GM19351 (cell line): ENCODE measurements around the gene AEBP1.

ENCODE experiments used
- ATAC-seq: cut with Tn5 transposase; IDR thresholded peaks from one replicate; pipeline ENCODE4 v1.9.1; 2021; ENCODE audit warnings: mild to moderate bottlenecking, moderate library complexity; ENCODE audit not compliant: unreplicated experiment

AEBP1 gene

GRCh38 chr7:44103923-44104859 is at the start of gene AEBP1:
TSS of gene AEBP1 (plus strand) at chr7:44104345. CDS start at chr7:44104666, 321 bp downstream.
- ATAC-seq, result no peak

DNA sequence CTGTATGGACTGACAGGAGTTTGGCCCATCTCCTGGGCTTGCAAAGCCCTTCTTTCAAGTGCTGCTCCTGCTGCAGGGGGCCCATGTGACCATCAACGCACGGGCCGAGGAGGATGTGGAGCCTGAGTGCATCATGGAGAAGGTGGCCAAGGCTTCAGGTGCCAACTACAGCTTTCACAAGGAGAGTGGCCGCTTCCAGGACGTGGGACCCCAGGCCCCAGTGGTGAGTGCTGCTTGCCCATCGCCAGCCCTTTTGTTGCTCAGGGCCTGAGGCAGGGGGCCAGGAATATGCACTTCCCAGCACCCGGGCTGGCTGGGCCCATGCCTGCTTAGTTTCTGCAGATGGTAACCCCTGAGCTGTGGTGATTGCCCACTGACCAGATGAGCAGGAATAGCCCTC is 47.5 kb upstream of the AEBP1 start:
- no peak for ATAC-seq

DNA sequence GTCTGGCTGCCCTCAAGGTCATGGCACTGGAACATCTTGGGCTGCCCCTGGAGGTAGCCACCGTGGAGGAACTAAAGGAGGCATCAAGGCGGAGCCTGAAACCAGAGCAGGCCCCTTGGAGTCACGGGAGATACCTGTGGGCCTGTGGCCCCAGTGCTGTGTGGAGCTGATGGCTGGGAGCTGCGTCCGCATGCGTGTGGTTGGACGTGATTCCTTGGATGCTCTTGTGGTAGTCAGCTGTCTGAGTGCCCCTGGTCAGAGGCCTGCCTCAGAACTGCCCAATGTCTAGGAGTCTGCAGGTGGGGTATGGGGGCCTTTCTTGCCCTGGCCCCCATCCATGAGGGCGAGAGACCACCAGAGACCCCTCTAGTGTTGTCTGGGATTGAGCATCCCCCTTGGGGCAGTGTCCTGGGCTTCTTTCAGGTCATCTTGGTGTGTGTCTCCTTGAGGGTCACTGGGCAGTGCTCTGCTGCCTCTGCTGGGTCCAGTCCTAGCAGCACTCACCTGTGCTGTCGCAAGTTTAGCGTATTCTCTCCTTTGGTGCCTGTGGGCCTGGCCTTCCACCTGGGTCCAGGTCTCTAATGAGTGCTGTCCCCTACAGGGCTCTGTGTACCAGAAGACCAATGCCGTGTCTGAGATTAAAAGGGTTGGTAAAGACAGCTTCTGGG is 46.8 kb upstream of the AEBP1 start:
- ATAC-seq, result no peak

- ATAC-seq, result no peak
These were observed 46.0 kb upstream of the AEBP1 start for GRCh38 chr7:44057849-44058758.

DNA sequence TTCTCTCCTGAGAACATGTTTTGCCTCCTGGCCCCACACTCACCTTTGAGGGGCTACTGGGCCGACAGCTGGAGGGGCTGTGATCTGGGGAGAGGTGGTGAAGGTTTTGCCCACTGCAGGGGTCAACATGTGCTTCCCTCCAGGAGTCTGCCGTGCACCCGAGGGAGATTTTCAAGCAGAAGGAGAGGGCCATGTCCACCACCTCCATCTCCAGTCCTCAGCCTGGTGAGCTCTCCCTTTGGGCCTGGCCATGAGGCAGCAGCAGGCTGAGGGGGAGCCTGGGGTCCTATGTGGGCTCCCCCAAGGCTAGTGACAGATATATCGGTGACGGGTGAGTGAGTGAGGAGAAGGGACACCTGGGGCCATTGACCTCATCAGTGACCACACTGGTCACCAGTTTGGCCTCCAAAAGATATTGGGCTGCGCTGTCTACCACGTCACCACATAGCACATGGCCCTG is 45.4 kb upstream of the AEBP1 start:
- no peak for ATAC-seq

GRCh38 chr7:44059219-44060090 is 44.7 kb upstream of the AEBP1 start:
- peak; percentile 89 for ATAC-seq

GRCh38 chr7:44060091-44060947 is 43.8 kb upstream of the AEBP1 start:
- ATAC-seq, result no peak

GRCh38 chr7:44060948-44061644 is 43.0 kb upstream of the AEBP1 start:
- ATAC-seq, result no peak

GRCh38 chr7:44061645-44062179 is 42.4 kb upstream of the AEBP1 start:
- no peak for ATAC-seq

DNA sequence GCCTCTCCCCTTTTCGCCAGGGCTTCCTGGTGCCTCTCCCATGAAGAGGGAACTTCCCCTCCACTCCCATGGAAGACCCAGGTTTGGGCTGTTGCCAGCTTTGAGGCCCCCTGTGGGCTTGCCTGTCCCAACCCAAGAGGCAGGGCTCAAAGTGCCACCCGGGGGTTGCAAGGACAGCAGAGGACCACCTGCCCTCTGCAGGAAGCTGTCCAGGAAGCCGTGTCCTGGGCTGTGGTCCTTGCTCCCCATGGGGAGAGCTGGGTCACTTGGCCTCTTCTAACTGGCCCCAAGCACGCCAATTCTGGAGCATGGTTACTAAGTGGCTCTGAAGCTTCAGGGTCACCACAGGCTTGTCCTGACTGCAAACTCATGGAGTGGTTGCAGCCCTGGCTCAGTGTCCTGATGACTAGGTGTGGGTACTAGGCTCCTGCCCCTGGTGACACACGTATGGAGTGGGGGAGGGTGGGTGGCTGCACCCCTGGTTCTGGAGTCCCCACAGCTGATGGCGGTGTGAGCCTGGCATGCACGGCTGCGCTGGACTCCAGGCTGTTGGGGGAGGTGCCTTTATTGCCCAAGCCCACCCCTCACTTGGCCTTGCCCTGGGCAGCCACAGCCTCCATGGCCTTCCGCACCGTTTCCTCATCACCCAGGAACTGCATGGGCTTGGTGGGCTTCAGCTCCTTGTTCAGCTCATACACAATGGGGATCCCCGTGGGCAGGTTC is 41.8 kb upstream of the AEBP1 start:
- ATAC-seq, result no peak

- no peak for ATAC-seq
These were observed 41.2 kb upstream of the AEBP1 start for GRCh38 chr7:44062903-44063295.

GRCh38 chr7:44063547-44063893 is 40.6 kb upstream of the AEBP1 start:
- ATAC-seq, result no peak

DNA sequence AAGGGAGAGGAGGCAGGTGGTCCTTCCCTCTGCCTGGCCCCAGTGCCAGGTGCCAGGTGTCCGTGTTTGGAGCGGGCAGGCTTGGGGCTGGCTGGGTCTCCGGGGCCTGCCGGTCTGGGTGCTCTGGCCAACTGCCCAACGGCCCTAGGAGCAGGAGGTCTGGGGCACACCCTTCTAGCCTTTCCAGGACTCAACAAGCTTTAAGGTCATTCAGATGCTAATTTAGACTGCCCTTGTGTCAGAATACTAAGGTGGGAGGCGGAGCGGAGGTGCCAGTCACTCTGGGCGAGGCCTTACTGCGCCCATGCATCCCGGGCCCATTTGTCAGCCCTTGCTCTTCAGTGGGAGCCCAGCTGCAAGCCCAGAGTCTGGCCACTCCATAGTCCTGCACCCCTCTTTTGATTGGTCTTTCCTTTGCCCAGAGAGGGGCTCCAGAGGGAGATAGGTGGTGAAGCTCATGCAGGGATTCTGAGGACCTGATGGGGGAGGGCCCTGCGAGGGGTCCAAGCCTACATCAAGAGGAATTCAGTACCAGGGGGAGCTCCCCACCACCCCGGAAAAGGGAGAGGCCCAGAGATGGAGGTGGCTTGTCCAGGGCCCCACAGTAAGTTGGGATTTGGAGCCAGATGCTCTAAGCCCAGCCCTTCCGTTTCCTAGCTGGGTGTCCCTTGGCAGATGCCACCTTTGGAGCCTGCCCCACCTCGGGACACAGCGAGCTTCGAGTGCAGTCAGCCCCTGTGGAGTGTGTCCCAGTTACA is 40.1 kb upstream of the AEBP1 start:
- ATAC-seq, result no peak

DNA sequence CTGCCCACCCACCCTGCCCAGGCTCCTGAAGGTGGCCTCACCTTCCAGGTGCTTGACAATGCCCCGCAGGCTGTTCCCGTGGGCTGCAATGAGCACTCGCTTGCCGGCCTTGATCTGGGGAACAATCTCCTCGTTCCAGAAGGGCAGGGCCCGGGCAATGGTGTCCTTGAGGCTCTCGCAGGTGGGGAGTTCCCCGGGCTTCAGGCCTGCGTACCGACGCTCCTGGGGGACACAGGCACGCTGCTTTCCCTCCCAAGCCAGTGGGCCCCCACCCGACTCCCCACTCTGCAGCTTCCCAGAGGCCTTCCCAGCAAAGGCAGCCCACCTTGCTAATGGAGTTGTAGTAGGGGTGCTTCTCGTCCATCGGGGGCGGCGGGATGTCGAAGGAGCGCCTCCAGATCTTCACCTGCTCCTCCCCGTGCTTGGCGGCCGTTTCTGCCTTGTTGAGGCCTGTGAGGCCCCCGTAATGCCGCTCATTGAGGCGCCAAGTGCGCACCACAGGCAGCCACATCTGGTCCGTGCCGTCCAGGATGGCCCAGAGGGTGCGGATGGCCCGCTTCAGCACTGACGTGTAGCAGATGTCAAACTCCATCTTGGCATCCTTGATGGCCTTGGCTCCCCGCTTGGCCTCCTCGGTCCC is 39.2 kb upstream of the AEBP1 start:
- ATAC-seq, result no peak

DNA sequence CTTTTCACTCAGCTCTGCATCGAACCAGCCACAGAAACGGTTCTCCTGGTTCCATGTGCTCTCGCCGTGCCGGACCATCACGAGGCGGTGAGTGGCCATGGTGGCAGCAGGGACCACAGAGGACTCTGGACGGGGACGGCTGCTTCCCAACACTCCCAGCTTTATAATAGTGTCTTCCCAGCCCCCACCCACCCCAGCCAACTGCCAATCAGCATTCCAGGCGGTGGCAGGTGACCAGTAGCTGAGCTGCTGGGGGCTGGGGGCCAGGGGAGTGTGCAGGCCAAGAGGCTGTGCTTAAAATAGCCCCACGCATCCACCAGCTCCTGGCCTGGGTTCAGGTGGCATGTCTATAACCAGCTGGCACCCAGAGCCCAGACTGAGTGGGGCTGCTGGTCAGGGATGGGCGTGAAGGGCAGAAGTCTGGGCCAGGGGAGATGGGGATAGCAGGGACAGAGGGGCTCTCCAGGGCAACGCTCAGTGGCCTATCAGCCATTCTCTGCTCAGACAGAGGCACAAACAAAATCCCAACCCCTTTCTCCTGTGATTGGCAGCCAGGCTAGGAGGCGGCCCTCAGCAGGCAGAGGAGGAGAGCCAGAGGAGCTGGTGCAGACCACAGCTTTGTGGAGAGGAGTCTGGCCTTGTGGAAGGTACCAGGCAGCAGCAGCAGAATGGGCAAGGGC is 38.6 kb upstream of the AEBP1 start, which contains the start of gene PGAM2:
Gene PGAM2, minus strand, starts transcription at position 137 of the 680 bp plus-strand sequence. Its CDS starts 38 bp downstream, at position 99.
- ATAC-seq, result no peak

DNA sequence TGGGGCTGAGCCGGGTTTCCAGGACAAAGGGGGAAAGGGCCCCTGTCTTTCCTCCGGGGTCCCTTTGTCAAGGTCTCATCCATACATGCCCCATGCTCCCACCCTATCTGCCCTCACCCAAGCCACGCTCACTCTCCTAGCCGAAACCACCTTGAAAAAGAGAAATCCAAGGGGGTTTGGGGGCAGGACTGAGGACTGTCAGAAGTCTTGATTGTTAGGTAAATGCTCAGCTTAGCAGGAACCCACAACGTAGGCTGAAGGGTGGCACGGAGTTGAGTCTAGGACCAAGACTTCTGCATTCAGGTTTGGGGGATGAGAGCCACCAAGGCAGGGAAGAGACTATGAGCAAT is 38.1 kb upstream of the AEBP1 start:
- ATAC-seq, result no peak
